ENCODE data around the gene ELOVL3.
A peak's percentile ranks its signal among the peaks of the same experiment; 100 is the strongest.
"Not testable (repeated sequence)": the region's sequence is repeated elsewhere in the genome, so short reads cannot be mapped to it uniquely, and the experiment has no call there.

The ELOVL3 gene

GRCh38 chr10:102225646-102226541 is at the start of gene ELOVL3:
TSS of gene ELOVL3 (plus strand) at chr10:102226299. CDS start at chr10:102226549, 250 bp downstream.
- peak; percentile 93 for DNase-seq

DNA sequence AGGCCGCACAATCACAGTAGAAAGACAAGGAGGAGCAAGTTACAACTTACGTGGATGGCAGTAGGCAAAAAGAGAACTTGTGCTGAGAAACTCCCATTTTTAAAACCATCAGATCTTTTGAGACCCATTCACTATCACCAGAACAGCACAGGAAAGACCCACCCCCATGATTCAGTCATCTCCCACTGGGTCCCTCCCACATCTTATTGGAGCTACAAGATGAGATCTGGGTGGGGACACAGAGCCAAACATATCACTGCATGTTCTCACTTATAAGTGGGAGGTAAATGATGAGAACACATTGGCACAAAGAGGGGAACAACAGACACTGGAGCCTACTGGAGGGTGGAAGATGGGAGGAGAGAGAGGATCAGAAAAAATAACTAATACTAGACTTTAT is 41.5 kb upstream of the ELOVL3 start:
- no peak for DNase-seq

- no peak for DNase-seq
Measured at GRCh38 chr10:102185272-102185671, 40.8 kb upstream of the ELOVL3 start.

DNA sequence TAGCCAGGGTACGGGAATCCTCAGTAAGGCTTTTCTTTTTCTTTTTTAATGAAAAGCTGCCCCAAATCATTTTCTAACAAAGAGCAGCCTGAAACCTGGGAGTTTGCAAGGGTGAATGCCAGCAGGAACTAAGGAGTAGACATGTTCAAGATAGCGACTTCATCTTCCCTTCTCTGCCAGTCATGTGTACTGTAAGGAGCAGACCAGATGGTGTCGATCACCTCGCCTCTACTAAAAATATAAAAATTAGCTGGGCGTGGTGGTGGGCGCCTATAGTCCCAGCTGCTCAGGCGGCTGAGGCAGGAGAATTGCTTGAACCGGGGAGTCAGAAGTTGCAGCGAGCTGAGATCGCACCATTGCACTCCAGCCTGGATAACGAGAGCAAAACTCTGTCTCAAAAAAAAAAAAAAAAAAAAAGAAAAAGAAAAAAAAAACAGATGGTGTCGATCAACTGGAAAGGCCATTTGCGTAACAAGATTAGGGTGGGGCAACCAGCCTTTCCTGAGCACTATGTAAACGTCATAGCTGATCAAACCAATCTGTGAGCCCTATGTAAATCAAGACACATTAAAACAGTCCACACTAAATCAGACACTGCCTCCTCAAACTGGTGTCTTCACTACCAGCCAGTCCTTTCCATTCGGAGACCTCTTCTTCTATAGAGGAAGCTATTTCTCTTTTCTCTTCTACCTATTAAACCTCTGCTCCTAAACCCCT is 40.1 kb upstream of the ELOVL3 start:
- DNase-seq, result no peak

DNA sequence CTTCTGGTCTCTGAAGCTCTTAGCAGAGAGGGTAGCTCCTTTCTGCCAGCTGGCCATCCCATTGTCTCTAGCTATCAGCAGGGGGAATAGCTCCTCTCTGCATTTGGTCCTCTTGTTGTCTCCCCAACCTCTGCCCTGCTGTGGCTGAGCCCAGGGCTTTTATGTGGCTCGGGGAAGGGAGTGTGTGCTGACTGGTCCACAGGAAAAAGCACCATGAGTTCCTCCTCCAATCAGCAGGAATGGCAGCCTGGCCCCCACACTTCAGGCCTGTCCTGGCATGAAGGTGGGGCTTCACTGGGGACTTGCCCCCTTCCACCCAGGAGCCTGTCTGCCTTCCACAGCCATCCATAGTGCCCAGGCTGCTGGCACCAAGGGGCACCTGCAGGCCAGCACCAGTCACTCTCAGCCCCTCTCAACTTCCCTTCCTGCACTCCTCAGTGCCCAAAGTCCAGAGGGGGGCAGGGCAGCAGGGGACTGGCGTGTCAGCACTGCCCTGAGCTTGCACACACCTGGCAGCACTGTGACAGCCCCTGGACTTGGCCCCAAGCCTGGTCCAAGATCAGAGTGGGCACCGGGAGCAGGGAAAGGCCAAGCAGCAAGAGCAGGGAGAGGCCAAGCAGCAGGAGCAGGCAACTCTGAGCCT is 37.7 kb upstream of the ELOVL3 start:
- DNase-seq, result no peak

GRCh38 chr10:102188941-102189898 is 36.9 kb upstream of the ELOVL3 start:
- DNase-seq, result not testable (repeated sequence)

DNA sequence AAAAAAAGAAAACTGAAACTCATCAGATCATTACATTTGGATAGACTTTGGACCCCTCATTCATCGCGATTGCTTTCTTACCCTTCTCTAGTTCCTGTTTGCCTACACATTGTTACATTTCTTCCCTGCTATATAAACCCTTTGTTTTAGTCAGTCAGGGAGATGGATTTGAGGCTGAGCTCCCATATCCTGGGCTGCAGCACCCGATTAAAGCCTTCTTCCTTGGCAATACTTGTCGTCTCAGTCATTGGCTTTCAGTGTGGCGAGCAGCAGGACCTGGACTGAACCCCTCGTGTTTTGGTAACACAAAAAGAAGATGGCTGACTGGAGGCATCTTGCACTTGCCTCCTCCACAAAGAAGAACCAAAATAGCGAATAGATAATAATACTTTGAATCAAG is 34.1 kb upstream of the ELOVL3 start:
- DNase-seq, result no peak

- peak; percentile 20 for DNase-seq
Measured at GRCh38 chr10:102195296-102195870, 30.7 kb upstream of the ELOVL3 start.

DNA sequence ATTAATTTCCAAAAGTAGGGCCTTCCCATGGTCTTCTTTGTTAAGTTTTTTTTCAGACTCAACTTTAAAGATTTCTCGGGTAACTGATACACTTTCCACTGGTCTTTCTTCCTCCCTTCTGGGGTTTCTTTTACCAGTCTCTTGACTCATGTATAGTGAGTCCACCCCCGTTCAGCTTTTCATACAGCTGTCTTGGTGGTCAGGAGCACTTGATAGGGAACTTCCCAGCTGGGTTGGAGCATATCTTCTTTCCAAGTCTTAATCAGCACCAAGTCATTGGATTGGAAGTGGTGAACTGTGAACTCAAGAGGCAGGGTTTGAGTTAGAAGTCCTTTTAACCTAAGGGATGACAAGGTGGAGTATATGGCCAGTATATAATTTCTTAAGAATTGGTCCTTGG is 29.2 kb upstream of the ELOVL3 start:
- DNase-seq, result no peak

GRCh38 chr10:102198027-102198426 is 28.1 kb upstream of the ELOVL3 start:
- DNase-seq, result no peak

- DNase-seq, result no peak
Measured at GRCh38 chr10:102200751-102201640, 25.1 kb upstream of the ELOVL3 start.

DNA sequence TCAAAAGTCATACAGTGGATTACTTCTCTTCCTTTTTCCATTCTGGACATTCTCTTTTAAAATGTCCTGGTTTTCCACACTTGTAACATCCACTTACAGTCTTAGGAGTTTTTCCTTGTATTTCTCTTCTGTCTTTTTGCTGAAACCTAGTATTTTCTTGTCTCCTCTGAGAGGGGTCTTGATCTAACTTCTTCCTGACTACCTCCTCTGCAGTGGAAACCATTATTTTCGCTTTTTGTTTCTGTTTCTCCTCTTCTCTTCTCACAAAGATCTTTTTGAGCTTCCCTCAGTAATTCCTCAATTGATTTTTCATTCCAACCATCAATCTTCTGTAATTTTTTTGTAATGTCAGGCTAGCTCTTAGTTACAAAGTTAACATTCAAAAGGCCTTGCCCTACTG is 23.7 kb upstream of the ELOVL3 start:
- no peak for DNase-seq

GRCh38 chr10:102208311-102209035 is 17.6 kb upstream of the ELOVL3 start:
- DNase-seq, result no peak

DNA sequence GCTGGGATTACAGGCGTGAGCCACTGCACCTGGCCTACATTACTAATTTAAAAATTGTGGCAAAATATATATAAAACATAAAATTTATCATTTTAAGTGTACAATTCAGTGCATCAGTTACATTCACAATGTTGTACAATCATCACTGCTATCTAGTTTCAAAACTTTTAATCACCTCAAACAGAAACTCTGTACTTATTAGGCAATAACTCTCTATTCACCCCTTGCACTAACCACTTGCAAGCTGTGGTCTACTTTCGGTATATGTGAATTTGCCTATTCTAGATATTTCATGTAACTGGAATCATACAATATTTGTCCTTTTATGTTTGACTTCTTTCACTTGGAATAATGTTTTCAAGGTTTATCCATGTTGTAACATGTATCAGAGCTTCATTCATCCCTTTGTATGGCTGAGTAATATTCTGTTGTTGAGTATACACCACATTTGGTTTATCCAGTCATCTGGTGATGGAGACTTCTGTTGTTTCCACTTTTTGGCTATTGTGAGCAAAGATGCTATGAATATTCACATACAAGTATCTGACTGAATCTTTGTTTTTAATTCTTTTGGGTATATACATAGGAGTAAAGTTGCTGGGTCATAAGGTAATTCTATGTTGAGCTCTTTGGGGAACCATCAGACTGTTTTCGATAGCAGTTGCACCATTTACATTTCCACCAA is 14.3 kb upstream of the ELOVL3 start:
- DNase-seq, result no peak

DNA sequence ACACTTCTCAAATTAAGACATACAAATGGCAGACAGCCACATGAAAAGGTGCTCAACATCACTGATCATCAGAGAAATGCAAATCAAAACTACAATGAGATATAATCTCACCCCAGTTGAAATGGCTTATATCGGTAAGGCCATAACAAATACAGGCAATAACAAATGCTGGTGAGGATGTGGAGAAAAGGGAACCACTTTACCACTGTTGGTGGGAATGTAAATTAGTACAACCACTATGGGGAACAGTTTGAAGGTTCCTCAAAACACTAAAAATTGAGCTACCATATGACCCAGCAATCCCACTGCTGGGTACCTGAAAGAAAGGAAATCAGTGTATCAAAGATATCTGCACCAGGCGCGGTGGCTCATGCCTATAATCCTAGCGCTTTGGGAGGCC is 12.5 kb upstream of the ELOVL3 start:
- not testable (repeated sequence) for DNase-seq

GRCh38 chr10:102219370-102219769 is 6.7 kb upstream of the ELOVL3 start:
- DNase-seq, result no peak

DNA sequence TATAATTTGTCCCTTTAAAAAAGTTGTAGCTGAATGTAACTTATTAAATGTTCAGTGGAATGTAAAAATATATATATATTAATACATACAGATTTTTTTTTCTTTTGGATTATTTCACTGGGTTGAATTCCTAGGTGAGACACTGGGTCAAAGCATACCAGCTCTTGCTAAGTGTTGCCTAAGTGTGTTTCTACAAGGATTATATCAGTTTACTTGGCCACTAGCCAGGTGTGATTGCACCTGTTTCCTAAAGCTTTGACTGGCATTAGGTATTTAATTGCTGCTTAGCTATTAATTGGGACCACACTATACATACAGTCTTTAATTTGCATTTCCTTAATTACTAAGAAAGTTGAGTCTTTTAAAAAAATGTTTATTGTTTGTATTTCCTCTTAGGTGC is 5.5 kb upstream of the ELOVL3 start:
- no peak for DNase-seq

DNA sequence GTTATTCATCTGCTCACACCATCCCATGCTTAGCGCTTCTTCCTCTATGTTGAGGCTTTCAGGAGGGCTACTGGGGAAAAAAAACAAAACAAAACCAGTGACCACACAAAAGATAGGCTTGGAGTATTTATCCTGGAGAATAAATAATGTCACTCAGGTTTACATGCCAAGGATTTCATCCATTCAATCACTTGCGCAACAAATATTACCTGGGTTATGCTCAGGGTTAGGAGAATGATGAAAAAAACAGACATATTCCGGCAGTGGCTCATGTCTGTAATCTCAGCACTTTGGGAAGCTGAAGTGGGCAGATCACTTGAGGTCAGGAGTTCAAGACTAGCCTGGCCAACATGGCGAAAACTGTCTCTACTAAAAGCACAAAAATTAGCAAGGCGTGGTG is 3.3 kb upstream of the ELOVL3 start:
- no peak for DNase-seq

GRCh38 chr10:102226542-102226870 is 407 bp downstream of the ELOVL3 start:
- no peak for DNase-seq

- peak; percentile 59 for DNase-seq
Measured at GRCh38 chr10:102227050-102227449, 951 bp downstream of the ELOVL3 start.

All from fibroblast of upper back skin (primary cell).